HG03432 (cell line): ENCODE measurements around the gene USP17L12.
"Not testable (repeated sequence)": the region's sequence is repeated elsewhere in the genome, so short reads cannot be mapped to it uniquely, and the experiment has no call there.

Experiments used
- ATAC-seq: cut with Tn5 transposase; IDR thresholded peaks from one replicate; pipeline ENCODE4 v1.9.1; 2021; ENCODE audit warnings: mild to moderate bottlenecking, moderate library complexity; ENCODE audit not compliant: unreplicated experiment

The USP17L12 gene

GRCh38 chr4:9219852-9220251 lies at the start of gene USP17L12:
USP17L12 (plus strand) TSS chr4:9220152; CDS start chr4:9220152, 0 bp downstream.
- ATAC-seq = not testable (repeated sequence)

- not testable (repeated sequence) for ATAC-seq
These were observed 9.6 kb upstream of the USP17L12 start, which contains the start of gene USP17L10 for GRCh38 chr4:9210357-9210756. USP17L10 (plus strand) TSS chr4:9210657; CDS start chr4:9210657, 0 bp downstream.

GRCh38 chr4:9214701-9215100 lies 5.3 kb upstream of the USP17L12 start:
- ATAC-seq = not testable (repeated sequence)

GRCh38 chr4:9215105-9215504 lies 4.8 kb upstream of the USP17L12 start, which contains the start of gene USP17L11:
USP17L11 (plus strand) TSS chr4:9215405; CDS start chr4:9215405, 0 bp downstream.
- ATAC-seq = not testable (repeated sequence)

GRCh38 chr4:9224596-9224995 lies 4.6 kb downstream of the USP17L12 start, which contains the start of gene USP17L13:
USP17L13 (plus strand) TSS chr4:9224896; CDS start chr4:9224896, 0 bp downstream.
- ATAC-seq = not testable (repeated sequence)

GRCh38 chr4:9230249-9230648 lies 10.3 kb downstream of the USP17L12 start:
- not testable (repeated sequence) for ATAC-seq

GRCh38 chr4:9234085-9234484 lies 14.1 kb downstream of the USP17L12 start, which contains the start of gene USP17L15:
USP17L15 (plus strand) TSS chr4:9234385; CDS start chr4:9234385, 0 bp downstream.
- ATAC-seq = not testable (repeated sequence)

GRCh38 chr4:9238461-9238860 lies 18.5 kb downstream of the USP17L12 start:
- ATAC-seq = not testable (repeated sequence)

- ATAC-seq = not testable (repeated sequence)
These were observed 23.6 kb downstream of the USP17L12 start, which contains the start of gene USP17L17 for GRCh38 chr4:9243579-9243978. USP17L17 (plus strand) TSS chr4:9243879; CDS start chr4:9243879, 0 bp downstream.

GRCh38 chr4:9247953-9248680 lies 28.2 kb downstream of the USP17L12 start, which contains the start of gene USP17L18:
USP17L18 (plus strand) TSS chr4:9248630; CDS start chr4:9248630, 0 bp downstream.
- ATAC-seq = not testable (repeated sequence)

- ATAC-seq = not testable (repeated sequence)
These were observed 33.1 kb downstream of the USP17L12 start, which contains the start of gene USP17L19 for GRCh38 chr4:9253078-9253477. USP17L19 (plus strand) TSS chr4:9253378; CDS start chr4:9253378, 0 bp downstream.

- ATAC-seq = not testable (repeated sequence)
These were observed 37.9 kb downstream of the USP17L12 start, which contains the start of gene USP17L20 for GRCh38 chr4:9257824-9258223. USP17L20 (plus strand) TSS chr4:9258124; CDS start chr4:9258124, 0 bp downstream.

- not testable (repeated sequence) for ATAC-seq
These were observed 42.6 kb downstream of the USP17L12 start, which contains the start of gene USP17L21 for GRCh38 chr4:9262572-9262971. USP17L21 (plus strand) TSS chr4:9262872; CDS start chr4:9262872, 0 bp downstream.

- ATAC-seq = not testable (repeated sequence)
These were observed 47.4 kb downstream of the USP17L12 start, which contains the start of gene USP17L22 for GRCh38 chr4:9267319-9267718. USP17L22 (plus strand) TSS chr4:9267619; CDS start chr4:9267619, 0 bp downstream.
